HG02938 (cell line): ENCODE results near the gene NPDC1.

Source experiments
- ATAC-seq: cut with Tn5 transposase; IDR thresholded peaks from one replicate; pipeline ENCODE4 v1.9.1; 2021; ENCODE audit warnings: mild to moderate bottlenecking, moderate library complexity; ENCODE audit not compliant: unreplicated experiment

NPDC1 gene

GRCh38 chr9:136995772-136996311 is 50.1 kb downstream of the NPDC1 start:
- no peak for ATAC-seq

DNA sequence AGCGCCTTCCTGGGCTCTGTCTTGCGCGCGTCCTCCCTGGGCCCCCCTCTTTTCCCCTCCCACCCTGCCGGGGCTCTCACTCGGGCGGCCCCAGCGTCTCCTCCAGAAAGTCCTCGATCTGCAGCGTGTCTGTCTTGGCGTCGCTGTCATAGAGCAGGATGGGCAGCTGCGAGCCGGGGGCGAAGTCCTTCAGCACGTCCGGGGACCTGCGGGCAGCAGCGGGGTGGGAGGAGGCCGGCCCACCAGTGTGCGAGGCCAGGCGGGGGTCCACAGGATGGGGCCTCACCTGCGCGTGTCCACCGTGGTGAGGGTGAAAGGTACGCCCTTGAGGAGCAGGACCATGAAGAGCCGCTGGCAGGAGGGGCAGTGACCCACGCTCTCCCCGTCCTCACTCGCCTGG is 50.6 kb downstream of the NPDC1 start:
- no peak for ATAC-seq

GRCh38 chr9:136994888-136995230 is 51.1 kb downstream of the NPDC1 start:
- ATAC-seq, result no peak

DNA sequence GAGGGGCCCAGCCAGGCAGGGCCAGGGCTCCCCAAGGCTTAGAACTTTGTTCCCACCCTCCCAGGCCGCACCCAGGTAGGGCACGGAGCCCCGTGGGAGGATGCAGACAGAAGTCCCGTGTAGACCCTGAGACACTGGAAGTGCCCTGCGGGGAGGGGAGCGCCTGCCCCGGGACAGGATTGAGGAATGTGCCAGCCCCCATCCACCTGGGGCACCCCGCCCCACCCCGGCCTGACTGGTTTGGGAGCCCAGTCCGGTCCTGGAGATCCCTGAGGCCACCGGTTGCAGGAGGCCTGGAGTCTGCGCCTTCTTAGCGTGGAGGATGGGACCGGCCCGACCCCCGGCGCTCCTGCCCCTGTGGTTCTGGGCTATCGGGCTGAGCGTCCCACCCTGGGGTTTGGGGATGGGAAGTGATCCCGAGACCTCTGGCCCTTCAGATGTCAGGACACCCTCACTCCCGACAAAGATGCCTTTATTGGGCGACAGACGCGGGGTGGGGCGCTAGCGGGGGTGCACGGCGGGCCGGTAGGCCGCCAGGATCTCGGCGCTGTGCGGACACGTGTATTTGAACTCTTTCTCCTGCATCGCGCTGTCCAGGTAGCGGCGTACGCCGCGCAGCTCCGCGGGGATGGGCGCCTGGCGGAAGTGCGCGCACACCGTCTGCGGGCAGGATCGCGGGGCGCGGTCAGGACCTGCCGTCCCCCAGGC is 51.6 kb downstream of the NPDC1 start:
- ATAC-seq, result no peak

DNA sequence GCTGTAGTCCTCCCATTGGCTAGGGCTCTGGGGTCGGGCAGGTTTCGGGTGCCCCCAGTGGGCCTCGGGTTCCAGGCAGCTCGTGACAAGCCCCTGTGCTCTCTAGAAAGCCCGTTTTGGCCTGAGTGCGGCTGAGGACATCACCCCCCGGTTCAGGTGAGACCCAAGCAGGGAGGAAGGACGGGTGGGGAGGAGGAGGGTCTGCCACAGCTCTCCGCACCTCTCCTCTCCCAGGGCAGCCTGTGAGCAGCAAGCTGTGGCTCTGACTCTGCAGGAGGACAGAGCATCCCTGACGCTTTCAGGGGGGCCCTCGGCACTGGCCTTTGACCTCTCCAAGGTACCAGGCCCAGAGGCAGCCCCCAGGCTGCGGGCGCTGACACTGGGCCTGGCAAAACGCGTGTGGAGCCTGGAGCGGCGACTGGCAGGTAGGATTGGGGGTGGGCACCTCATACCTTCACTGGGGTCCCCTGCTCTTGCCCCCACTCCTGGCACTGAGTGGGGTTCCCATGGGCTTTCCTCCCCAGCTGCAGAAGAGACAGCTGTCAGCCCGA is 53.1 kb downstream of the NPDC1 start:
- ATAC-seq, result no peak

DNA sequence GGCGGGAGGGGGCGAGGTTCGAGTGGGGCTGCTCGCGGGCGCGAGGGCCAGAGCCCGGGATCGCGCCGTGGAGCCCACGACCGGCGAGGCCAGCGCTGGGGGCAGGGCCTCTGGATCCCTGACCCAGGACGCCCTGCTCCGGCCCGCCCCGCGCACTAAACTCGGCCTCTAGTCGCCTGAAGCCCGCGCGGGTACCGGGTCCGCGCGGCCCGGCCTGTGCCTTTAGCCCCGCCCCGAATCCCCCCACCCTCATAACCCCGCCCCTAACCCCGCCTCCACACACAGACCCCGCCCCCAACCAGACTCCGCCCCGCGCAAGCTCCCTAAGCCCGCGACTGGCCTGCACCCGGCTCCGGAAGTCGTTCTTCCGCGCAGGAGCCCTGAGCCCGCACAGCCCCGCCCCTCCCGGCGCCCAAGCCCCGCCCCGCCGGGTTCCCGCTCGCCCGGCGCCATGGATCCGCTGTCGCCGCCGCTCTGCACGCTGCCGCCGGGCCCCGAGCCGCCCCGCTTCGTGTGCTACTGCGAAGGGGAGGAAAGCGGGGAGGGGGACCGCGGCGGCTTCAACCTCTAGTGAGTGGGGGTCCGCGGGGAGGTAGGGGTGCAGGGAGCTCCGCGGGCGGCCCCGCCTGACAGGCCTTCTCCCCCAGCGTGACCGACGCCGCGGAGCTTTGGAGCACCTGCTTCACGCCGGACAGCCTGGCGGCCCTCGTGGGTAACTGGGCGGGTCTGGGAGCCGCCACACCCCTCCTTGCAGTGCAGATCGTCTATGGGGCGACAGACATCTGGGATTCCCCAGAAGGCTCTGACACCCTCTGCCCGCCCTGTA is 53.8 kb downstream of the NPDC1 start, which contains the start of gene PAXX:
TSS of gene PAXX (plus strand) at position 430 of the 826 bp plus-strand sequence. CDS start at position 452, 22 bp downstream.
- ATAC-seq, result peak; percentile 70

GRCh38 chr9:136990242-136990911 is 55.6 kb downstream of the NPDC1 start:
- no peak for ATAC-seq
